Motor neuron (in vitro differentiated cells): ENCODE measurements around the gene C19orf85. TPM values are rescaled to one million over a fixed set of nuclear protein-coding genes. Genes with fewer than 3 reads are reported as not detected.

Experiments
- ATAC-seq, 8 experiments: fragments of 200-7000 bp; cut with Tn5 transposase; replicated peaks in 6 of 8; 2 replicates each; pipeline ENCODE4 v1.8.0; 2021; ENCODE audit warnings: mild to moderate bottlenecking in 8 of 8, moderate library complexity in 8 of 8
- H3K27ac ChIP-seq, 2 donors: fragments of 250-450 bp; sonication (Bioruptor Pico); 2 replicates each; pipeline ENCODE4 v1.9.0; 2021; ENCODE audit warnings: antibody characterized with exemption in 2 of 2, mild to moderate bottlenecking in 2 of 2, moderate library complexity in 1 of 2
- H3K4me1 ChIP-seq, 2 donors: fragments of 250-450 bp; sonication (Bioruptor Pico); replicated peaks in 1 of 2; 2 replicates each; pipeline ENCODE4 v1.6.1; 2021; ENCODE audit warnings: antibody characterized with exemption in 2 of 2, mild to moderate bottlenecking in 2 of 2, moderate library complexity in 1 of 2
- H3K4me3 ChIP-seq, 5 donors: fragments of 250-450 bp; sonication (Bioruptor Pico); 2 replicates each; pipeline ENCODE4 v1.9.0; 2021; ENCODE audit warnings: antibody characterized with exemption in 5 of 5, mild to moderate bottlenecking in 5 of 5, moderate library complexity in 4 of 5
- WGBS, 10 experiments: fragments of 450-650 bp; shearing (Covaris generic); methylation state at CpG; one replicate each; pipeline ENCODE4 v1.0.0; 2022; 5-methylcytosine and 5-hydroxymethylcytosine counted together
- in situ Hi-C, 9 experiments: fragments of 400-800 bp; cut with MboI; loops; one replicate each; pipeline ENCODE4 v1.15.0; 2021; ENCODE audit warnings: low sequenced_read_pairs in 9 of 9, low pct_unique_long_range_greater_than_20kb in 2 of 9; ENCODE audit not compliant: unreplicated experiment in 9 of 9
- total RNA-seq, 8 experiments: library from RNA; unstranded; fragments of 300-600 nt; gene quantifications; 2 replicates each; pipeline versions ENCODE4 v1.2.3 to v1.2.4, GENCODE V29; 2022

Gene C19orf85
- total RNA-seq, 8 experiments from 2014 or later, result 0.05 to 1.3 (median 0.72) TPM; not detected in 1

- Histone ChIP-seq H3K27ac (peak overlapping the region; percentile 59 to 80), H3K4me3 (peak overlapping the region; percentile 17 to 91 (median 77)), H3K4me1 (peaks cover 46 to 62% of the 10 kb centered on the region in 2 donors)
- in situ Hi-C loops, result loop anchor here in 1 of 9 experiments (25.0 kb wide), 1 partner anchor 350 kb away; the partner anchor contains the start of gene TNNT1
- peak in 7 of 8 experiments; percentile 6 to 59 (median 57) for ATAC-seq
- 4 to 60% (median 16%) methylated on average over 1 to 5 of the region's 27 CpGs; no CpG with 5 or more reads in 4 of the 10 experiments for WGBS, 10 experiments
These were observed 22.7 kb upstream of the C19orf85 start for GRCh38 chr19:55486971-55487923.

- peak in 2 of 8 experiments; percentile 3 to 16 for ATAC-seq
- 20 to 100% (median 50%) methylated on average over 1 to 14 of the region's 53 CpGs; no CpG with 5 or more reads in 3 of the 10 experiments for WGBS, 10 experiments
- H3K4me3 ChIP-seq, result peak overlapping the region; percentile 17 to 91 (median 77)
- in situ Hi-C loops, result loop anchor here in 1 of 9 experiments (25.0 kb wide), 1 partner anchor 349 kb away; the partner anchor contains the start of gene TNNT1
- H3K27ac ChIP-seq, result peak overlapping the region; percentile 59 to 80
- H3K4me1 ChIP-seq, result peaks cover 46 to 62% of the 10 kb centered on the region in 2 donors
These were observed 21.8 kb upstream of the C19orf85 start for GRCh38 chr19:55486043-55486970.

- Histone ChIP-seq H3K27ac (peak overlapping the region; percentile 86 to 91), H3K4me1 (peaks cover 46 to 58% of the 10 kb centered on the region in 2 donors), H3K4me3 (peak overlapping the region; percentile 74 to 91 (median 77))
- in situ Hi-C loops, result loop anchor here in 1 of 9 experiments (25.0 kb wide), 1 partner anchor 348 kb away; the partner anchor contains the start of gene TNNT1
- WGBS, 10 experiments, result 0 to 80% methylated on average over 1 of the region's 18 CpGs; no CpG with 5 or more reads in 8 of the 10 experiments
- peak in 1 of 8 experiments; percentile 1 for ATAC-seq
These were observed 21.0 kb upstream of the C19orf85 start for GRCh38 chr19:55485439-55486011.

GRCh38 chr19:55484593-55485438 lies 20.3 kb upstream of the C19orf85 start, which contains the start of gene NAT14:
TSS of gene NAT14 (plus strand) at chr19:55485188. CDS start at chr19:55485709, 521 bp downstream.
- Histone ChIP-seq H3K27ac (peak within 1 kb of the TSS; percentile 86 to 91), H3K4me3 (peak within 1 kb of the TSS; percentile 74 to 91 (median 77)), H3K4me1 (peaks cover 46 to 53% of the 10 kb centered on the region in 2 donors)
- ATAC-seq, result peak; percentile 54 to 82 (median 63)
- in situ Hi-C loops, result loop anchor here in 1 of 9 experiments (25.0 kb wide), 1 partner anchor 348 kb away; the partner anchor contains the start of gene TNNT1
- 0 to 30% methylated on average over 2 of the region's 78 CpGs; no CpG with 5 or more reads in 8 of the 10 experiments for WGBS, 10 experiments

GRCh38 chr19:55483706-55484592 lies 19.4 kb upstream of the C19orf85 start:
- H3K27ac ChIP-seq, result peak overlapping the region; percentile 86 to 91
- in situ Hi-C loops, result loop anchor here in 1 of 9 experiments (25.0 kb wide), 1 partner anchor 347 kb away; the partner anchor contains the start of gene TNNT1
- peak overlapping the region; percentile 74 to 91 (median 77) for H3K4me3 ChIP-seq
- WGBS, 10 experiments, result 20 to 96% (median 64%) methylated on average over 1 to 7 of the region's 46 CpGs; no CpG with 5 or more reads in 6 of the 10 experiments
- ATAC-seq, result no peak
- peaks cover 38 to 45% of the 10 kb centered on the region in 2 donors for H3K4me1 ChIP-seq

GRCh38 chr19:55482967-55483705 lies 18.6 kb upstream of the C19orf85 start:
- H3K4me3 ChIP-seq, result no peak overlapping the region
- in situ Hi-C loops, result loop anchor here in 1 of 9 experiments (25.0 kb wide), 1 partner anchor 346 kb away; the partner anchor contains the start of gene TNNT1
- no peak for ATAC-seq
- peaks cover 36 to 40% of the 10 kb centered on the region in 2 donors for H3K4me1 ChIP-seq
- no peak overlapping the region for H3K27ac ChIP-seq
- 94% methylated on average over 7 of the region's 47 CpGs; no CpG with 5 or more reads in 9 of the 10 experiments for WGBS, 10 experiments

GRCh38 chr19:55482156-55482961 lies 17.8 kb upstream of the C19orf85 start:
- ATAC-seq, result no peak
- H3K4me1 ChIP-seq, result peaks cover 36 to 41% of the 10 kb centered on the region in 2 donors
- no peak overlapping the region for H3K4me3 ChIP-seq
- 87 to 100% methylated on average over 3 to 6 of the region's 83 CpGs; no CpG with 5 or more reads in 8 of the 10 experiments for WGBS, 10 experiments
- in situ Hi-C loops, result loop anchor here in 1 of 9 experiments (25.0 kb wide), 1 partner anchor 345 kb away; the partner anchor contains the start of gene TNNT1
- no peak overlapping the region for H3K27ac ChIP-seq

- no CpG with 5 or more reads among the region's 40 CpGs for WGBS, 10 experiments
- in situ Hi-C loops, result loop anchor here in 1 of 9 experiments (25.0 kb wide), 1 partner anchor 344 kb away; the partner anchor contains the start of gene TNNT1
- no peak for ATAC-seq
- Histone ChIP-seq H3K4me3 (no peak overlapping the region), H3K27ac (no peak overlapping the region), H3K4me1 (peaks cover 30 to 36% of the 10 kb centered on the region in 2 donors)
These were observed 17.2 kb upstream of the C19orf85 start for GRCh38 chr19:55481794-55482155.

- no peak for ATAC-seq
- Histone ChIP-seq H3K4me1 (peaks cover 25 to 31% of the 10 kb centered on the region in 2 donors), H3K4me3 (no peak overlapping the region), H3K27ac (no peak overlapping the region)
- in situ Hi-C loops, result loop anchor here in 1 of 9 experiments (25.0 kb wide), 1 partner anchor 344 kb away; the partner anchor contains the start of gene TNNT1
- WGBS, 10 experiments, result 80 to 93% methylated on average over 2 to 9 of the region's 52 CpGs; no CpG with 5 or more reads in 8 of the 10 experiments
These were observed 16.7 kb upstream of the C19orf85 start for GRCh38 chr19:55481148-55481793.
